Right hindlimb (tissue), 1 donor: ENCODE measurements around the gene LONP2.
"Not testable (repeated sequence)": the region's sequence is repeated elsewhere in the genome, so short reads cannot be mapped to it uniquely, and the experiment has no call there.

Source experiments
- DNase-seq: peaks from one replicate; pipeline ENCODE4 v3.0.0-alpha.2; 2018

LONP2 gene

GRCh38 chr16:48402547-48402946 lies 158.4 kb downstream of the LONP2 start:
- not testable (repeated sequence) for DNase-seq

GRCh38 chr16:48405153-48405552 lies 161.1 kb downstream of the LONP2 start:
- DNase-seq = no peak

GRCh38 chr16:48405907-48406306 lies 161.8 kb downstream of the LONP2 start:
- no peak for DNase-seq
